IMR-90 (cell line): ENCODE data around the gene ACOX3. TPM values are rescaled to one million over a fixed set of nuclear protein-coding genes. Genes with fewer than 3 reads are reported as not detected.

Experiments
- ATAC-seq: fragments of 200-7000 bp; cut with Tn5 transposase; 2 replicates; pipeline ENCODE4 v1.9.1; 2020; ENCODE audit warnings: low read depth, mild to moderate bottlenecking, moderate library complexity
- BruUV-seq: library from RNA; stranded (reverse); fragments of 400-500 nt; replicated peaks from 2 replicates; lab custom pipeline; 2021; lab: Mats Ljungman, UMichigan
- CTCF ChIA-PET: fragments of 300-600 bp; formaldehyde crosslinking; extraction: SDS; loops from one replicate; lab custom pipeline; 2021; ENCODE audit warnings: antibody characterized with exemption; lab: Yijun Ruan, JAX
- POLR2A ChIA-PET: fragments of 300-600 bp; sonication (Branson Sonifier 250); formaldehyde crosslinking; loops from one replicate; lab custom pipeline; 2022; ENCODE audit warnings: antibody characterized with exemption; ENCODE audit not compliant: unreplicated experiment; lab: Charles Lee
- DNase-seq: peaks from one replicate; pipeline ENCODE4 v3.0.0; 2013
- H2AFZ ChIP-seq: replicated peaks from 2 replicates; pipeline ENCODE3; 2013; ENCODE audit warnings: low read length, mild to moderate bottlenecking; ENCODE audit not compliant: poor library complexity
- H2AK5ac ChIP-seq: 2 replicates; pipeline ENCODE4 v1.6.1; 2013; ENCODE audit warnings: low read depth, low read length, inconsistent platforms
- H2AK9ac ChIP-seq: replicated peaks from 2 replicates; pipeline ENCODE3; 2013; ENCODE audit warnings: mild to moderate bottlenecking, low read depth, low read length, moderate library complexity; ENCODE audit not compliant: poor library complexity
- H2BK120ac ChIP-seq: 2 replicates; pipeline ENCODE4 v1.6.1; 2013; ENCODE audit warnings: low read depth, low read length, inconsistent platforms
- H2BK15ac ChIP-seq: 3 replicates; pipeline ENCODE4 v1.6.1; 2013; ENCODE audit warnings: low read depth, low read length, inconsistent platforms
- H2BK20ac ChIP-seq: 2 replicates; pipeline ENCODE4 v1.6.1; 2013; ENCODE audit warnings: low read depth, mild to moderate bottlenecking, inconsistent platforms, low read length, moderate library complexity
- H2BK5ac ChIP-seq: 2 replicates; pipeline ENCODE4 v1.6.1; 2013; ENCODE audit warnings: mild to moderate bottlenecking, low read depth, low read length, inconsistent platforms; ENCODE audit not compliant: poor library complexity, severe bottlenecking
- H3K14ac ChIP-seq: replicated peaks from 2 replicates; pipeline ENCODE4 v1.6.1; 2013; ENCODE audit warnings: low read depth, low read length, inconsistent platforms
- H3K18ac ChIP-seq: 2 replicates; pipeline ENCODE4 v1.6.1; 2013; ENCODE audit warnings: low read depth, low read length, control low read depth
- H3K23ac ChIP-seq: 2 replicates; pipeline ENCODE4 v1.6.1; 2013; ENCODE audit warnings: low read depth, low read length, inconsistent platforms
- H3K27ac ChIP-seq: 2 replicates; pipeline ENCODE4 v1.5.1; 2013; ENCODE audit warnings: mild to moderate bottlenecking, control low read depth, low read length; ENCODE audit not compliant: insufficient read depth
- H3K27me3 ChIP-seq: 2 replicates; pipeline ENCODE4 v1.6.1; 2013; ENCODE audit warnings: low read length; ENCODE audit not compliant: control insufficient read depth, insufficient read depth
- H3K36me3 ChIP-seq: 2 replicates; pipeline ENCODE4 v1.6.1; 2013; ENCODE audit warnings: low read length, mixed read lengths; ENCODE audit not compliant: control insufficient read depth, insufficient read depth
- H3K4ac ChIP-seq: 2 replicates; pipeline ENCODE4 v1.6.1; 2013; ENCODE audit warnings: low read depth, low read length, inconsistent platforms
- H3K4me1 ChIP-seq: 2 replicates; pipeline ENCODE4 v1.6.1; 2013; ENCODE audit warnings: low read length, mixed read lengths; ENCODE audit not compliant: control insufficient read depth, insufficient read depth
- H3K4me2 ChIP-seq: 2 replicates; pipeline ENCODE4 v1.6.1; 2013; ENCODE audit warnings: low read depth, mild to moderate bottlenecking, control low read depth, low read length, moderate library complexity
- H3K4me3 ChIP-seq: 2 replicates; pipeline ENCODE4 v1.5.1; 2013; ENCODE audit warnings: low read depth, mild to moderate bottlenecking, control low read depth, low read length, moderate library complexity; ENCODE audit not compliant: insufficient read depth
- H3K56ac ChIP-seq: 2 replicates; pipeline ENCODE4 v1.6.1; 2013; ENCODE audit warnings: low read length, inconsistent platforms; ENCODE audit not compliant: insufficient read depth; ENCODE audit errors: extremely low read depth
- H3K79me1 ChIP-seq, 2 experiments: 2 replicates each; pipeline ENCODE4 v1.6.1; 2013; ENCODE audit warnings: low read length in 2 of 2, inconsistent platforms in 1 of 2, low read depth in 1 of 2
- H3K9ac ChIP-seq: 2 replicates; pipeline ENCODE4 v1.6.1; 2013; ENCODE audit warnings: low read depth, low read length, control low read depth
- H3K9me1 ChIP-seq: 2 replicates; pipeline ENCODE4 v1.6.1; 2013; ENCODE audit warnings: low read length, inconsistent platforms; ENCODE audit not compliant: insufficient read depth
- H3K9me3 ChIP-seq: 2 replicates; pipeline ENCODE4 v1.6.1; 2013; ENCODE audit warnings: low read length; ENCODE audit not compliant: control insufficient read depth, insufficient read depth
- H4K20me1 ChIP-seq: 2 replicates; pipeline ENCODE4 v1.6.1; 2013; ENCODE audit warnings: low read length, inconsistent platforms; ENCODE audit not compliant: insufficient read depth
- H4K5ac ChIP-seq: 2 replicates; pipeline ENCODE4 v1.6.1; 2013; ENCODE audit warnings: mild to moderate bottlenecking, low read depth, low read length, control low read depth
- H4K8ac ChIP-seq, 2 experiments: 2 replicates each; pipeline ENCODE4 v1.6.1; 2013; ENCODE audit warnings: low read depth in 2 of 2, low read length in 2 of 2, control low read depth in 1 of 2, inconsistent platforms in 1 of 2
- H4K91ac ChIP-seq: 2 replicates; pipeline ENCODE4 v1.6.1; 2013; ENCODE audit warnings: low read depth, low read length, inconsistent platforms; ENCODE audit not compliant: insufficient read depth
- BHLHE40 ChIP-seq: fragments of 150-350 bp; IDR thresholded peaks from 2 replicates; pipeline ENCODE4 v1.6.1; 2016; ENCODE audit warnings: mild to moderate bottlenecking, low read depth, low read length
- POLR2A ChIP-seq: IDR thresholded peaks from 2 replicates; pipeline ENCODE4 v1.6.1; 2012; ENCODE audit warnings: mild to moderate bottlenecking, low read depth, low read length
- SMC3 ChIP-seq: fragments of 150-350 bp; IDR thresholded peaks from 2 replicates; pipeline ENCODE4 v1.6.1; 2016; ENCODE audit warnings: low read depth, mild to moderate bottlenecking, antibody characterized with exemption, low read length, moderate library complexity
- WGBS, 2 experiments: methylation state at CpG; one replicate each; pipeline versions ENCODE4 v1.1.5 to v1.1.7; 2013; ENCODE audit warnings: missing lambda C conversion rate in 2 of 2; ENCODE audit not compliant: insufficient read length in 1 of 2; ENCODE audit errors: extremely low coverage in 2 of 2; 5-methylcytosine and 5-hydroxymethylcytosine counted together
- dilution Hi-C: fragments of 300-500 bp; cut with HindIII; formaldehyde crosslinking; loops from one replicate; pipeline ENCODE4 v1.14.3; 2018; ENCODE audit warnings: low sequenced_read_pairs; ENCODE audit not compliant: unreplicated experiment
- in situ Hi-C: fragments of 300-500 bp; cut with MboI; formaldehyde crosslinking; loops from 3 replicates; pipeline ENCODE4 v1.14.3; 2019; ENCODE audit warnings: low sequenced_read_pairs, inconsistent platforms, mixed read lengths
- intact Hi-C: fragments of 100-400 bp; cut with micrococcal nuclease; formaldehyde crosslinking; loops from 2 replicates; pipeline ENCODE4 v1.10.0; 2022
- polyA plus RNA-seq, 3 experiments: library from polyadenylated mRNA; depleted of rRNA; stranded (reverse); fragments of >200 nt; gene quantifications; 2 replicates each; pipeline ENCODE4 v1.2.3, GENCODE V29; 2012; ENCODE audit warnings: low replicate concordance in 1 of 3
- total RNA-seq: library from RNA; depleted of rRNA; stranded (reverse); fragments of >200 nt; gene quantifications from 2 replicates; pipeline ENCODE4 v1.2.3, GENCODE V29; 2012

ACOX3 gene
- total and polyA plus RNA-seq, 2 of the 4 experiments (the other 2 are of a cell fraction): 15.2 to 25.8 TPM

DNA sequence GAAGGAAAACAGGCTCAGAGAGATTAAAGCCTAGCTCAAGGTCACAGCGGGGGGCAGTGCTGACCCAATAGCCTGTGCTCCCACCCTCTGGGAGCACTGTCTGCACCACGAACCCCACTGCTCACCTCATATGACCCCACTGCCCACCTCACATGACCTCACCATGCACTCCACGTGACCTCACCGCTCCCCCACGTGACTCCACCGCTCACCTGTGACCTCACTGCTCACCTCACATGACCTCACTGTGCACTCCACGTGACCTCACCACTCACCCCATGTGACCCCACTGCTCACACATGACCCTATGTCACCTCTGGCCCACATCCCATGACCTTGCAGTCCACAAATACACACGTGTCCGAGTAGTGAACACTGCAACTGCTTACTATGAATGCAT is 55.4 kb downstream of the ACOX3 start:
- no peak overlapping the region; the same call in 1 of the 2 replicates for H3K4ac ChIP-seq
- peaks cover 40% of the 10 kb centered on the region; the same call in 1 of the 2 replicates for H3K36me3 ChIP-seq
- no peak overlapping the region for H2AFZ ChIP-seq
- H3K4me1 ChIP-seq: peaks cover 2% of the 10 kb centered on the region; the same call in 1 of the 2 replicates
- H2BK120ac ChIP-seq: no peak overlapping the region
- no peak overlapping the region for H2AK5ac ChIP-seq
- WGBS, 2 experiments: 68% methylated on average over 4 of the region's 9 CpGs; no CpG with 5 or more reads in 1 of the 2 experiments
- ChIA-PET CTCF (no interaction called here), POLR2A (no interaction called here)
- no peak overlapping the region for H3K18ac ChIP-seq
- H3K14ac ChIP-seq: no peak overlapping the region
- H3K9me1 ChIP-seq: peaks cover 8% of the 10 kb centered on the region; the same call in 1 of the 2 replicates
- no peak overlapping the region for H3K4me2 ChIP-seq
- H3K27ac ChIP-seq: no peak overlapping the region
- DNase-seq: no peak
- peak overlapping the region; percentile 16 for H2AK9ac ChIP-seq
- H3K9ac ChIP-seq: no peak overlapping the region
- H2BK20ac ChIP-seq: no peak overlapping the region
- no peak overlapping the region for H3K56ac ChIP-seq
- H2BK5ac ChIP-seq: no peak overlapping the region
- H4K8ac ChIP-seq: no peak overlapping the region
- no peak for ATAC-seq
- H3K27me3 ChIP-seq: no peaks in the 10 kb centered on the region
- H3K9me3 ChIP-seq: no peaks in the 10 kb centered on the region
- H4K20me1 ChIP-seq: peaks cover 8% of the 10 kb centered on the region; the same call in 1 of the 2 replicates
- no peak for TF ChIP-seq SMC3
- TF ChIP-seq POLR2A: no peak
- TF ChIP-seq BHLHE40: no peak
- H4K91ac ChIP-seq: no peak overlapping the region
- in situ Hi-C loops (no loop called here), intact Hi-C loops (no loop called here), dilution Hi-C loops (no loop called here)
- H4K5ac ChIP-seq: no peak overlapping the region
- no peak overlapping the region for H2BK15ac ChIP-seq
- H3K23ac ChIP-seq: no peak overlapping the region
- H3K4me3 ChIP-seq: no peak overlapping the region
- no TSS peak for BruUV-seq
- peaks cover 0 to 4% of the 10 kb centered on the region in 2 experiments; a peak in 1 of 4 replicates for H3K79me1 ChIP-seq
